Glutamatergic neuron (in vitro differentiated cells): ENCODE data around the gene RPEL1. TPM values are rescaled to one million over a fixed set of nuclear protein-coding genes. Genes with fewer than 3 reads are reported as not detected.

Source experiments
- DNase-seq: peaks from one replicate; pipeline ENCODE4 v3.0.0; 2022
- H3K27ac Mint-ChIP-seq: one replicate; pipeline ENCODE4 v1.8.0; 2020; ENCODE audit warnings: mild to moderate bottlenecking, mixed read lengths, inconsistent platforms; ENCODE audit not compliant: unreplicated experiment
- H3K27me3 Mint-ChIP-seq: one replicate; pipeline ENCODE4 v1.8.0; 2020; ENCODE audit warnings: mild to moderate bottlenecking, moderate library complexity, mixed read lengths, inconsistent platforms; ENCODE audit not compliant: unreplicated experiment
- H3K36me3 Mint-ChIP-seq: one replicate; pipeline ENCODE4 v1.8.0; 2020; ENCODE audit warnings: mild to moderate bottlenecking, mixed read lengths, inconsistent platforms; ENCODE audit not compliant: unreplicated experiment
- H3K4me1 Mint-ChIP-seq: one replicate; pipeline ENCODE4 v1.8.0; 2020; ENCODE audit warnings: mild to moderate bottlenecking, low read depth, mixed read lengths, inconsistent platforms; ENCODE audit not compliant: unreplicated experiment
- H3K4me3 Mint-ChIP-seq: one replicate; pipeline ENCODE4 v1.8.0; 2020; ENCODE audit warnings: mild to moderate bottlenecking, mixed read lengths, inconsistent platforms; ENCODE audit not compliant: unreplicated experiment
- H3K9me3 Mint-ChIP-seq: one replicate; pipeline ENCODE4 v1.8.0; 2020; ENCODE audit warnings: mild to moderate bottlenecking, moderate library complexity, mixed read lengths, inconsistent platforms; ENCODE audit not compliant: unreplicated experiment
- total RNA-seq: library from RNA; stranded (reverse); fragmentation: NEBNext Ultra II Directional; extraction: Animal tissue kit (Norgen Biotek cat#: 25700); gene quantifications from one replicate; pipeline ENCODE4 v1.2.1, GENCODE V29; 2021; ENCODE audit not compliant: unreplicated experiment
- TF ChIP-seq, protein P1 (sequence below): fragments of 200-600 bp; sonication (generic); IDR thresholded peaks from one replicate; pipeline ENCODE4 v1.5.0; 2021; ENCODE audit not compliant: partially characterized antibody, unreplicated experiment

The RPEL1 gene
- total RNA-seq, 1 donor from 2014 or later = not detected

DNA sequence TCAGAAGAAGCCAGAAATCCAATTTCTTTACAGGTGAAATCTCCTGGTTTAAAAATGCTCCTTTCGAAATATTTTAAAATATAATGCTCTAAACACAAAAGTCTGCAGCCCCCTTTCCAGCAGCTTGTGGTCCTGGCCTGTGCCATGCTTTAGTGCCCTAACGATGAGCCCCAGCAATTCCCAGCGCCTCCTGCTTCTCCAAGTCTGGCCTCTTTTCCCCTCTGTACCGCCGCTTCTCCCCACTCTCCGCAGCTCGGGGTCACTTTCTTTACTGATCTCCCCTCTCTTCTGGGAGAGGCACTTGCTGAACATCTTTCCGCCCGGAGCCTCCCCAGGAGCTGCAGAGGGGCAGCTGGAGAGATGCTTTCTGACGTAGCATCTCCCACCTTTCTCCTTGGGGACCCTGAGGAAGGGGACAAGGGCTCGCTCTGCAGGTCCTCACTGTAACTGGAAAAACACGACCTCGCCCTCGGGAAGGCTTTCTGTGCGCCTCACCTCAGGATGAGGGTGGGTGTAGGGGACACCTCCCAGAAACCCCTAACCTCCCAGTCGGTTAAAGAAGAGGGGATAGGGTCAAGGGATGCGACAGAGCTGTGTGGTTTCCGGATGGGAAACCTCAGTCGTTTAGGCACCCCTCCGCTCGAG, 30.7 kb downstream of the RPEL1 start:
- Mint-ChIP-seq H3K4me3 (peak overlapping the region; percentile 89), H3K27me3 (peaks cover 26% of the 10 kb centered on the region), H3K36me3 (peaks cover 23% of the 10 kb centered on the region), H3K9me3 (peaks cover 29% of the 10 kb centered on the region), H3K4me1 (peaks cover 14% of the 10 kb centered on the region), H3K27ac (peak overlapping the region; percentile 79)
- TF ChIP-seq, protein P1, sequence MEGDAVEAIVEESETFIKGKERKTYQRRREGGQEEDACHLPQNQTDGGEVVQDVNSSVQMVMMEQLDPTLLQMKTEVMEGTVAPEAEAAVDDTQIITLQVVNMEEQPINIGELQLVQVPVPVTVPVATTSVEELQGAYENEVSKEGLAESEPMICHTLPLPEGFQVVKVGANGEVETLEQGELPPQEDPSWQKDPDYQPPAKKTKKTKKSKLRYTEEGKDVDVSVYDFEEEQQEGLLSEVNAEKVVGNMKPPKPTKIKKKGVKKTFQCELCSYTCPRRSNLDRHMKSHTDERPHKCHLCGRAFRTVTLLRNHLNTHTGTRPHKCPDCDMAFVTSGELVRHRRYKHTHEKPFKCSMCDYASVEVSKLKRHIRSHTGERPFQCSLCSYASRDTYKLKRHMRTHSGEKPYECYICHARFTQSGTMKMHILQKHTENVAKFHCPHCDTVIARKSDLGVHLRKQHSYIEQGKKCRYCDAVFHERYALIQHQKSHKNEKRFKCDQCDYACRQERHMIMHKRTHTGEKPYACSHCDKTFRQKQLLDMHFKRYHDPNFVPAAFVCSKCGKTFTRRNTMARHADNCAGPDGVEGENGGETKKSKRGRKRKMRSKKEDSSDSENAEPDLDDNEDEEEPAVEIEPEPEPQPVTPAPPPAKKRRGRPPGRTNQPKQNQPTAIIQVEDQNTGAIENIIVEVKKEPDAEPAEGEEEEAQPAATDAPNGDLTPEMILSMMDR = no peak
- DNase-seq = peak; percentile 28

DNA sequence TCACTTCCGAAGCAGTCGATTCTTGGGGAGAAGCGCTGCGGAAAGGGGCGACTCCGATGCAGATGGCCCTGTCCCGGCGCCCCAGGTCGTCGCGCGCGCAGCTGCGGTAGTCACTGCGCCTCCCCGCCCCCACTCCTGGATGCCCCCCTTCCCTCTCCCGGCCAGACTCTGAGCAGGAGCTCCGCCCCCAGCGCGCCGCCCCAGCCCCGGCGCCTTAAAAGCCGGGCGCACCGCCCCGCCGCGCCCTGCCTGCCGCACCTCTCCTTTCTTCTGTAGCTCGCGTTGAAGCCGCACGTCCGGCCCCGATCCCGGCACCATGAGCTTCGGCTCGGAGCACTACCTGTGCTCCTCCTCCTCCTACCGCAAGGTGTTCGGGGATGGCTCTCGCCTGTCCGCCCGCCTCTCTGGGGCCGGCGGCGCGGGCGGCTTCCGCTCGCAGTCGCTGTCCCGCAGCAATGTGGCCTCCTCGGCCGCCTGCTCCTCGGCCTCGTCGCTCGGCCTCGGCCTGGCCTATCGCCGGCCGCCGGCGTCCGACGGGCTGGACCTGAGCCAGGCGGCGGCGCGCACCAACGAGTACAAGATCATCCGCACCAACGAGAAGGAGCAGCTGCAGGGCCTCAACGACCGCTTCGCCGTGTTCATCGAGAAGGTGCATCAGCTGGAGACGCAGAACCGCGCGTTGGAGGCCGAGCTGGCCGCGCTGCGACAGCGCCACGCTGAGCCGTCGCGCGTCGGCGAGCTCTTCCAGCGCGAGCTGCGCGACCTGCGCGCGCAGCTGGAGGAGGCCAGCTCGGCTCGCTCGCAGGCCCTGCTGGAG, 31.4 kb downstream of the RPEL1 start, which contains the start of gene INA:
TSS of gene INA (plus strand) at position 243 of the 817 bp plus-strand sequence. CDS start at position 317, 74 bp downstream.
- peak; percentile 92 for DNase-seq
- Mint-ChIP-seq H3K9me3 (peaks cover 35% of the 10 kb centered on the region), H3K4me1 (peaks cover 21% of the 10 kb centered on the region), H3K36me3 (peaks cover 23% of the 10 kb centered on the region), H3K4me3 (peak within 1 kb of the TSS; percentile 100), H3K27ac (peak within 1 kb of the TSS; percentile 97), H3K27me3 (peaks cover 31% of the 10 kb centered on the region)
- TF ChIP-seq, protein P1 = peak; percentile 20

DNA sequence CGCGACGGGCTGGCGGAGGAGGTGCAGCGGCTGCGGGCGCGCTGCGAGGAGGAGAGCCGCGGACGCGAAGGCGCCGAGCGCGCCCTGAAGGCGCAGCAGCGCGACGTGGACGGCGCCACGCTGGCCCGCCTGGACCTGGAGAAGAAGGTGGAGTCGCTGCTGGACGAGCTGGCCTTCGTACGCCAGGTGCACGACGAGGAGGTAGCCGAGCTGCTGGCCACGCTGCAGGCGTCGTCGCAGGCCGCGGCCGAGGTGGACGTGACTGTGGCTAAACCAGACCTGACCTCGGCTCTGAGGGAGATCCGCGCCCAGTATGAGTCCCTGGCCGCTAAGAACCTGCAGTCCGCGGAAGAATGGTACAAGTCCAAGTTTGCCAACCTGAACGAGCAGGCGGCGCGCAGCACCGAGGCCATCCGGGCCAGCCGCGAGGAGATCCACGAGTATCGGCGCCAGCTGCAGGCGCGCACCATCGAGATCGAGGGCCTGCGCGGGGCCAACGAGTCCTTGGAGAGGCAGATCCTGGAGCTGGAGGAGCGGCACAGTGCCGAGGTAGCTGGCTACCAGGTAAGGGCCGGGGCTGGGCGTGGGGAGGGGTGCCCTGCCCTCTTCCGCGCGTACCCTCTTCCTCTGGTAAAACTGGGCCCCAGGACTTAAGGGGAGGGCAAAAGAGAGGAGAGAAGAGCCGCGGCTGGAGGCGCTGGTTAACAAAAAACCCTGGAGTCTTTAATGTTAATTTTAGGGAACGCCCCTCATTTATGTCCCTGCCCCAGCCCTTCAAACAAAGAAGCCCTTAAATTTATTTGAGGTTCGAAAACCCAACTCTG, 32.2 kb downstream of the RPEL1 start:
- Mint-ChIP-seq H3K27me3 (peaks cover 33% of the 10 kb centered on the region), H3K36me3 (peaks cover 23% of the 10 kb centered on the region), H3K4me3 (peak overlapping the region; percentile 100), H3K9me3 (peaks cover 38% of the 10 kb centered on the region), H3K27ac (peak overlapping the region; percentile 97), H3K4me1 (peaks cover 25% of the 10 kb centered on the region)
- peak; percentile 47 for DNase-seq
- TF ChIP-seq, protein P1 = no peak

DNA sequence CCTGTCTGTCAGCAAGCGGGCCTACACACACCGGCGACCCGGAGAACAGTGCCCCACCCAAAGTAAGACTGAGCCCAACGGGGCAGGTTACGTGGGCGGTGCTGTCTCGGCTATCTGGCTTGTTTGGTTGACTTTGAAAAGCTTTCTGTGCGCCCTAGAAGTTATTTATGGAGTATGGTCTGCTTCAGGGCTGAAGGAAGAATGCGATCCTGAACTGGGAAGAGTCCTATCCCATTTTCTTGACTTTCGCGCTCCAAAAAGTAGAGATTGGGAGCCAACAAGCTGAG, 32.8 kb downstream of the RPEL1 start:
- Mint-ChIP-seq H3K36me3 (peaks cover 23% of the 10 kb centered on the region), H3K4me1 (peaks cover 29% of the 10 kb centered on the region), H3K27ac (peak overlapping the region; percentile 97), H3K27me3 (peaks cover 36% of the 10 kb centered on the region), H3K9me3 (peaks cover 40% of the 10 kb centered on the region), H3K4me3 (peak overlapping the region; percentile 100)
- DNase-seq = peak; percentile 17
- TF ChIP-seq, protein P1 = no peak
